ENCODE data around the gene ANO9.

The ANO9 gene

DNA sequence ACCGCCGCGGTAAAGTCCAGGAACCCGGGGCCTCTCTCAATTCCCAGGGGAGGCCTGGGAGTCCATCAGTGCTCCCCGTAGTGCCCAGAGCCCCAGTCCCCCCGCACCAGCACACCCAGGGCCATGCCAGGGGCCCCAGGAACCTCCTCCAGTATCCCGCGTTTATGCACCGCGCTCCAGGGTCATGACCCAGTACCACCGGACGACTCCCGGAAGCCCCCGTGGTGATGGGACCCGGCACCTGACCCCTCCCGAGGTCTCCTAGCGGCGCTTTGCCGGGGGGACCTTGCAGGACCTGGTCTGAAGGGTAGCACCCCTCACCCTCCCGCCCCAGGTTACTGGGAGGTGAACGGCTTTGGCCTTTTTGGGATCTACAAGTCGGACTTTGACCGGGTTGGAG is 61.3 kb downstream of the ANO9 start:
- no peak for DNase-seq

DNA sequence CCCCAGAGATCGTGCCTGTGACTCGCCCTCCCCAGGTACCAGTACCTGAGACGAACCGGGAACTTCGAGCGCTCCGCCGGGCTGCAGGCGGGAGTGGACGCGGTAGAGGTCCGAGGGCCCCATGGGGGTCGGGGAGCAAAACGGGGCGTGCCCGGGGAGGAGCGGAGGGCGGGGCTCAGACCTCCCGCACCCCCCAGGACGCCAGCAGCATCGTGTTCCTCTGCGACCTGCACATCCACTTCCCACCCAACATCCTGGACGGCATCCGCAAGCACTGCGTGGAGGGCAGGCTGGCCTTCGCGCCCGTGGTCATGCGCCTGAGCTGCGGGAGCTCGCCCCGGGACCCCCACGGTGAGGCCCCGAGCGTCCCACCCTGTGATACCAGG is 61.7 kb downstream of the ANO9 start:
- no peak for DNase-seq

DNA sequence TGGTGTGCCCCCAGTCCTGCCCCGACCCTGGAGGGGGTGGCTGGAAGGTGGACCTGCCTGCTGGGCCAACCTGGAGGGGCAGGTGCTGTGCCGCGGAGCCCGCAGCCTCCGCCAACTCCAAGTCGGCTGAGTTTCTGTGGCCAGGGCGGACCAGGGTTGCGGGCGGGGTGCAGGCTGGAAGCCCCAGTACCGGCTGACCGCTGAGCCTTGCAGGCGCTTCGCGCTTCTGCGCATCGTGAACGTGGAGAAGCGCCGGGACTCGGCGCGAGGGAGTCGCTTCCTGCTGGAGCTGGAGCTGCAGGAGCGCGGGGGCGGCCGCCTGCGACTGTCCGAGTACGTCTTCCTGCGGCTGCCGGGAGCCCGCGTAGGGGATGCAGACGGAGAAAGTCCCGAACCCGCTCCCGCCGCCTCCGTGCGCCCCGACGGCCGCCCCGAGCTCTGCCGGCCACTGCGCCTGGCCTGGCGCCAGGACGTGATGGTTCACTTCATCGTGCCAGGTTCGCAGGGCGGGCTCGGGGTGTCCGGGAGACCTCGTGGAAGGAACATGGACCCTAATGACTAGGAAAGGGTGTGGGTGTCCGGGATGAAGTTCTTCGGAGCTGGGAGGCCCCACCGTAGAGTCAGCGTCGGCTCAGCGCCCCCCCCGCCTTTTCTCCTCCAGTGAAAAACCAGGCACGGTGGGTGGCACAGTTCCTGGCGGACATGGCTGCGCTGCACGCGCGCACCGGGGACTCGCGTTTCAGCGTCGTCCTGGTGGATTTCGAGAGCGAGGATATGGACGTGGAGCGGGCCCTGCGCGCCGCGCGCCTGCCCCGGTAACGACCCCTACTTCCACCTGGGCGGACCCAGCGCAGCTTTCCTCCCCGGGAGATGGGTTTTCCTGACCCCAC is 62.4 kb downstream of the ANO9 start:
- DNase-seq, result no peak

DNA sequence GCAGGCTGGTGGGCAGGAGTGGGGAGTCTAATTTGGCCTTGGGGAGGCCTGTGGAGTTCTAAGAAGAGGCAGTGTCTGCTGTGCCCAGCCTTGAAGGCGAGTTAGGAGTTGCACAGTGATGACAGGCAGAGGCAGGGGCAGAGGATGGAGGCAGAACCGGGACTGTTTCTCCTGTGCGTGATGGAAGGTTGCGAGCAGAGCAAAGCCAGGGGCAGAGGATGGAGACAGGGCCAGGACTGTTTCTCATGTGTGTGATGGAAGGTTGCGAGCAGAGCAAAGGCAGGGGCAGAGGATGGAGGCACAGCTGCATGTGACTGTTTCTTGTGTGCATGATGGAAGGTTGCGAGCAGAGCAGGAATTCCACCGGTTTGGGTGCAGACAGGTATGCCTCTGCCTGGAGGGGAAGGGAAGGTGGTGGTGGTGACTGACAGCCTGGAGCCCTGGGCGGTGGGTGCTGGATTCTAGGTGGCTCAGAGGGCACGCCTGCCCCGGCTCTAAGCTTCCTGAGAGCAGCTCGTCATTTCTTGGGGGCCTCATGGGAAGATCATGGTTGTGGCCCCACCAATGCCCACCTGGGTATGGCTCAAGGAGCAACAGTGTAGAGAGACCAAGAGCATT is 63.8 kb downstream of the ANO9 start:
- DNase-seq, result no peak

- DNase-seq, result no peak
These were observed 64.5 kb downstream of the ANO9 start for GRCh38 chr11:377174-377865.

DNA sequence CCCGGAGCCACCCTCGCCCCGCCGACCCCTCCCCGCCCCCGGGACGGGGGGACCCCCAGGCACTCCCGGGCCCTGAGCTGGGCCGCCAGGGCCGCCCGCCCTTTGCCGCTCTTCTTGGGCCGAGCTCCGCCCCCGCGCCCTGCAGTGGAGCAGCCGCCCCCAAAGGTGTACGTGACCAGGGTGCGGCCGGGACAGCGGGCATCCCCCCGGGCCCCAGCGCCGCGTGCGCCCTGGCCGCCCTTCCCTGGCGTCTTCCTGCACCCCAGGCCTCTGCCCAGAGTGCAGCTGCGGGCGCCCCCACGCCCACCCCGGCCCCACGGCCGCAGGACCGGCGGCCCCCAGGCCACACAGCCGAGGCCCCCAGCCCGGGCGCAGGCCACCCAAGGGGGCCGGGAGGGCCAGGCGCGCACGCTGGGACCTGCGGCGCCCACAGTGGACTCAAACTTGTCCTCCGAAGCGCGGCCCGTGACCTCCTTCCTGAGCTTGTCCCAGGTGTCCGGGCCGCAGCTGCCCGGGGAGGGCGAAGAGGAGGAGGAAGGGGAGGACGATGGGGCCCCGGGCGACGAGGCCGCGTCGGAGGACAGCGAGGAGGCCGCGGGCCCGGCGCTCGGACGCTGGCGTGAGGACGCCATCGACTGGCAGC is 65.2 kb downstream of the ANO9 start:
- DNase-seq, result no peak

DNA sequence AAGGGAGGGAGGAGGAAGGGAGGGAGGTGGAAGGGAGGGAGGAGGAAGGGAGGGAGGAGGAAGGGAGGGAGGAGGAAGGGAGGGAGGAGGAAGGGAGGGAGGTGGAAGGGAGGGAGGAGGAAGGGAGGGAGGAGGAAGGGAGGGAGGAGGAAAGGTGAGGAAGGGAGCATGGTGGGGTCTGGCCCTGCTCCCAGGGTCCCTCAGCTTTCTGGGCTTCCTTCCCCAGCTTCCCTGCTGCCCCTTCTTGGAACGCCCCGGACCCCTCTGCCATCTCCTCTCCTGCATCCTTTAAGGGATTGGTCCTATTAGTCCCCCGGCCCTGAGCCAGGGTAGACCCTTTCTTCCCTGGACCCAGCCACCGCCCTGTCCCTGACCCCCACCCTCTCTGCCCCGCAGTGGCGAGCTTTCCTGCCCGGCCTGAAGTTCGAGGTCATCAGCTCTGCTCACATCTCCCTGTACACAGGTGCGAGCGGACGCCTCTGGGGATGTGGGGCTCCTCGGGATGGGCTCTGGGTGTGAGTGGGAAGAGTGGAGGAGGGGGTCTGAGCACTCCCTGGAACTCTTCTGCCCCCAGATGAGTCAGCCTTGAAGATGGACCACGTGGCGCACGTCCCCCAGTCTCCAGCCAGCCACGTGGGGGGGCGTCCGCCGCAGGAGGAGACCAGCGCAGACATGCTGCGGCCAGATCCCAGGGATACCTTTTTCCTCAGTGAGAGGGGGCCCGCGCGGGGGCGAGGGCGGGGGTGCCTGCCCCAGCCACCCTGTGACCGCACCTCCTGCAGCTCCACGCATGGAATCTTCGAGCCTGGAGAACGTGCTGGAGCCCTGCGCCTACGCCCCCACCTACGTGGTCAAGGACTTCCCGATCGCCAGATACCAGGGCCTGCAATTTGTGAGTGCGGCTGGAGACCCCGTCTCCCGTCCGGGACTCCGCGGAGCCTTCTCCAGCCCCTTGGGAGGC is 66.5 kb downstream of the ANO9 start:
- DNase-seq, result no peak

GRCh38 chr11:373716-374551 is 67.9 kb downstream of the ANO9 start:
- DNase-seq, result no peak

GRCh38 chr11:372809-373715 is 68.7 kb downstream of the ANO9 start:
- no peak for DNase-seq

GRCh38 chr11:371716-372590 is 69.9 kb downstream of the ANO9 start:
- no peak for DNase-seq

GRCh38 chr11:371051-371450 is 70.8 kb downstream of the ANO9 start:
- no peak for DNase-seq

DNA sequence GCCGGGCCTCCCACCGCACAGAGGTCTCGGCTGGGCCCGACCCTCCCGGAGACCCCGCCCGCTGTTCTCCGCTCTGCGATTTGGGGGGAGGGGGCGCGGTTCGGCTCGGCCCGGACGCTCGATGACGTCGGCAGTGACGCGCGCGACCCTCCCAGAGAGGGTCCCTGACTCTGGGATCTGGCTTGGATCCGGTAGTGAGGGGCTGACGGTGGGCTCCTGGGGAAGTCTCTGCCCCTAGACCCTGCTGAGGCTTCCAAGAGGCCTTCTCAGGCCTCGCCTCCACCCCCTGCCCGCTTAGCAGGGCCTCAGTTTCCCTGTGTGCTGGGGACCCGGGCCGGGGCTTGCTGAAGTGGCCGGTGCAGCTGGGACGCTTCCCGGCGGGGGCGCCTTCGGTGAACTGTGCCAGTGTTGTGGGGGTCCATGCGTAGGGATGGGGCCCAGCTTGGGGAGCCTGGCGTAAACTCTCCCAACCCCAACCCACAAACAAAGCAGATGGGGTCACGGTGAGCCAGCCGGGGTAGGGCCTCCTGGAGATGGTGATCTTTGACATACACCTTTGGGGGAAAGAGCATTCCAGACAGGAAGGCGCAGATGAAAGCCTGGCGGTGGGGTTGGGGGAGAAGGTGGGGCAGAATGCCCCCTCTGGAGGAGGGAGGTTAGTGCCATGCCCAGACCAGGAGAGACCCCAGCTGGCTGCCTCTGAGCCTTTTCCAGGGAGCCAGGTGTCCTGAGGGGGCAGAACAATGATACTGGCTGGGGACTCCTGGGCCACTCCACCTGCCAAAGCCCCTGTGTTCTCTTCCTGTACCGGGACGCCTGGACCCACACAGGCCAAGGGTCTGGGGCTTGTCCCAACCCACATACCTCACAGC is 71.5 kb downstream of the ANO9 start:
- DNase-seq, result no peak

DNA sequence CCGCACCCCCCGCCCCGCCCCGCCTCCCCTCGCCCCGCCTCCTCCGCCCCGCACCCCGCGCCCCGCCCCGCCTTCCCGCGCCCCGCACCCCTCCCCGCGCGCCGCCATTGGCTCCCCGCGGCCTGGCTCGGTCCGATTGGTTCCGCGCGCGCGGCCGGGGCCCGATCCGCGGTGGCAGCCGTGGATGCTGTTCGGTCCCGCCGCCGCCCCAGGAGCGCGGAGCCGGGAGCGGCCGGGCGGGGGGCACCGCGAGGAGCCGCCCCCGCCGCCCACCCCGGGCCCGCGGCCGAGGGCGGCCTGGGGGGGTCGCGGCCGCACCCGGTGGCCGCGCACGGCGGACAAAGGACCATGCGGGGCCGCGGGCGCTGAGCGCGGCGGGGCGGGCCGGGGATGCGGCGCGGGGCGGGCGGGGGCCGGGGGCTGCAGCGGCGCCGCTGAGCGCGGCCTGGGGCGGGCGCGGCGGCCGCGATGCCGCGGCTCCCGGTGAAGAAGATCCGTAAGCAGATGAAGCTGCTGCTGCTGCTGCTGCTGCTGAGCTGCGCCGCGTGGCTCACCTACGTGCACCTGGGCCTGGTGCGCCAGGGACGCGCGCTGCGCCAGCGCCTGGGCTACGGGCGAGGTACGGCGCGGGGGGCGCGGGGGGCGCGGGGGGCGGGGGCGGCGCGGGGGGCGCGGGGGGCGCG is 72.3 kb downstream of the ANO9 start, which contains the start of gene B4GALNT4:
Gene B4GALNT4, plus strand, starts transcription at position 164 of the 683 bp plus-strand sequence. Its CDS starts 305 bp downstream, at position 469.
- DNase-seq, result peak; percentile 75

- DNase-seq, result no peak
These were observed 73.1 kb downstream of the ANO9 start for GRCh38 chr11:368414-369335.

- DNase-seq, result no peak
These were observed 73.8 kb downstream of the ANO9 start for GRCh38 chr11:367956-368413.
